Type B pancreatic cell (in vitro differentiated cells): ENCODE results near the gene TAS2R43. TPM values are rescaled to one million over a fixed set of nuclear protein-coding genes. Genes with fewer than 3 reads are reported as not detected.
"Not testable (repeated sequence)": the region's sequence is repeated elsewhere in the genome, so short reads cannot be mapped to it uniquely, and the experiment has no call there.

Experiments used
- DNase-seq: peaks from one replicate; pipeline ENCODE4 v3.0.0; 2021; ENCODE audit warnings: mixed read lengths; ENCODE audit not compliant: unreplicated experiment; ENCODE audit errors: extremely low spot score
- H3K27ac Mint-ChIP-seq: 2 replicates; pipeline ENCODE4 v1.8.0; 2021; ENCODE audit warnings: mild to moderate bottlenecking, mixed read lengths
- H3K27me3 Mint-ChIP-seq: 2 replicates; pipeline ENCODE4 v1.8.0; 2021; ENCODE audit warnings: mixed read lengths
- H3K36me3 Mint-ChIP-seq: 2 replicates; pipeline ENCODE4 v1.8.0; 2021; ENCODE audit warnings: mixed read lengths
- H3K4me1 Mint-ChIP-seq: one replicate; pipeline ENCODE4 v1.8.0; 2021; ENCODE audit warnings: mixed read lengths; ENCODE audit not compliant: unreplicated experiment
- H3K4me3 Mint-ChIP-seq: 2 replicates; pipeline ENCODE4 v1.8.0; 2021; ENCODE audit warnings: mild to moderate bottlenecking, mixed read lengths
- H3K9me3 Mint-ChIP-seq: 2 replicates; pipeline ENCODE4 v1.8.0; 2021; ENCODE audit warnings: mixed read lengths
- total RNA-seq: library from RNA; stranded (reverse); gene quantifications from 2 replicates; pipeline ENCODE4 v1.2.1, GENCODE V29; 2021; ENCODE audit warnings: low replicate concordance
- TF ChIP-seq, protein P1 (sequence below): fragments of 200-600 bp; sonication (generic); conservative IDR thresholded peaks from 2 replicates; pipeline ENCODE4 v1.5.0; 2021; ENCODE audit warnings: antibody characterized with exemption, mild to moderate bottlenecking

The TAS2R43 gene
- total RNA-seq, 1 donor from 2014 or later, result 1.0 TPM

DNA sequence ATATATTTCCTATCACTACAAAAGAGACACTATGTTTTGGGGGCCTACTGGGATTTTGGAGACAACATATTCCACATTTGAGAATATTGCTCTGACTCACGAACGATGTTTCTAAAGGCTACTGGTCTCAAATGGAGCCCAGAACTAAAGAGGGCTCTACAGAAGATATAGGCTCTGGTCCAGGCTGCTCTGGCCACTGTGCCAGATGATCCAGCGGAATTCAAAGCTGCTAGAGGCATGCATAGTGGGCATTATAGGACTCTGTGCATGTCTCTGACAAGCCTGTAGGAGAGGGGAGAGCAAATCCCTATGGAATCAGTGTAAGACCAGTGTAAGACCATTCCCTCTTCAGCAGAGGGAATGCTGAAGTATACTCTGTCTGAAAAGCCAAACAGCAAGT is 38.3 kb upstream of the TAS2R43 start:
- DNase-seq, result no peak
- Mint-ChIP-seq H3K9me3 (peaks cover 5% of the 10 kb centered on the region), H3K36me3 (peaks cover 39% of the 10 kb centered on the region), H3K27me3 (no peaks in the 10 kb centered on the region), H3K4me3 (no peak overlapping the region), H3K27ac (no peak overlapping the region), H3K4me1 (no peaks in the 10 kb centered on the region)
- TF ChIP-seq, protein P1, sequence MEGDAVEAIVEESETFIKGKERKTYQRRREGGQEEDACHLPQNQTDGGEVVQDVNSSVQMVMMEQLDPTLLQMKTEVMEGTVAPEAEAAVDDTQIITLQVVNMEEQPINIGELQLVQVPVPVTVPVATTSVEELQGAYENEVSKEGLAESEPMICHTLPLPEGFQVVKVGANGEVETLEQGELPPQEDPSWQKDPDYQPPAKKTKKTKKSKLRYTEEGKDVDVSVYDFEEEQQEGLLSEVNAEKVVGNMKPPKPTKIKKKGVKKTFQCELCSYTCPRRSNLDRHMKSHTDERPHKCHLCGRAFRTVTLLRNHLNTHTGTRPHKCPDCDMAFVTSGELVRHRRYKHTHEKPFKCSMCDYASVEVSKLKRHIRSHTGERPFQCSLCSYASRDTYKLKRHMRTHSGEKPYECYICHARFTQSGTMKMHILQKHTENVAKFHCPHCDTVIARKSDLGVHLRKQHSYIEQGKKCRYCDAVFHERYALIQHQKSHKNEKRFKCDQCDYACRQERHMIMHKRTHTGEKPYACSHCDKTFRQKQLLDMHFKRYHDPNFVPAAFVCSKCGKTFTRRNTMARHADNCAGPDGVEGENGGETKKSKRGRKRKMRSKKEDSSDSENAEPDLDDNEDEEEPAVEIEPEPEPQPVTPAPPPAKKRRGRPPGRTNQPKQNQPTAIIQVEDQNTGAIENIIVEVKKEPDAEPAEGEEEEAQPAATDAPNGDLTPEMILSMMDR, result no peak

DNA sequence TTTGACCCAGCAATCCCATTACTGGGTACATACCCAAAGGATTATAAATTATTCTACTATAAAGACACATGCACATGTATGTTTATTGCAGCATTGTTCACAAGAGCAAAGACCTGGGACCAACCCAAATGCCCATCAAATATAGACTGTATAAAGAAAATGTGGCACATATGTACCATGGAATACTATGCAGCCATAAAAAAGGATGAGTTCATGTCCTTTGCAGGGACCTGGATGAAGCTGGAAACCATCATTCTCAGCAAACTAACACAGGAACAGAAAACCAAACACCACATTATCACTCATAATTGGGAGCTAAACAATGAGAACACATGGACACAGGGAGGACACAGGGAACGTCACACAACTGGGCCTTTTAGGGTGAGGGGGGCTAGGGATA is 22.0 kb upstream of the TAS2R43 start:
- peaks cover 94% of the 10 kb centered on the region for H3K36me3 Mint-ChIP-seq
- not testable (repeated sequence) for H3K27me3 Mint-ChIP-seq, H3K9me3 Mint-ChIP-seq, H3K27ac Mint-ChIP-seq, H3K4me1 Mint-ChIP-seq, DNase-seq, H3K4me3 Mint-ChIP-seq

DNA sequence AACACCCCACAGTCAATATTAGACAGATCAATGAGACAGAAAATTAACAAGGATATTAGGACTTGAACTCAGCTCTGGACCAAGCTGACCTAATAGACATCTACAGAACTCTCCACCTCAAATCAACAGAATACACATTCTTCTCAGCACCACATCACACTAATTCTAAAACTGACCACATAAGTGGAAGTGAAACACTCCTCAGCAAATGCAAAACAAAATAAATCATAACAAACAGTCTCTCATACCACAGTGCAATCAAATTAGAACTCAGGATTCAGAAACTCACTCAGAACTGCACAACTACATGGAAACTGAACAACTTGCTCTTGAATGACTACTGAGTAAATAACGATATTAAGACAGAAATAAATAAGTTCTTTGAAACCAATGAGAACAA is 19.1 kb upstream of the TAS2R43 start:
- not testable (repeated sequence) for H3K4me1 Mint-ChIP-seq, H3K27me3 Mint-ChIP-seq, H3K4me3 Mint-ChIP-seq, DNase-seq, H3K9me3 Mint-ChIP-seq, H3K27ac Mint-ChIP-seq
- H3K36me3 Mint-ChIP-seq, result peaks cover 86% of the 10 kb centered on the region

DNA sequence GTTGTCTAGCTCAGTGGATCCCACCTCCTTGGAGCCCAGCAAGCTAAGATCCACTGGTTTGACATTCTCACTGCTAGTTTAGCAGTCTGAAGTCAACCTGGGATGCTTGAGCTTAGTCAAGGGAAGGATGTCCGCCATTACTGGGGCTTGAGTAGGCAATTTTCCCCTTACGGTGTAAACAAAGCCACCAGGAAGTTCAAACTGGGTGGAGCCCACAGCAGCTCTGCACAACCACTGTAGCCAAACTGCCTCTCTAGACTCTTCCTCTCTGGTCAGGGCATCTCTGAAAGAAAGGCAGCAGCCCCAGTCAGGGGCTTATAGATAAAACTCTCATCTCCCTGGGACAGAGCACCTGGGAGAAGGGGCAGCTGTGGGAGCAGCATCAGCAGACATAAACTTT is 16.7 kb upstream of the TAS2R43 start:
- Mint-ChIP-seq H3K4me1 (no peaks in the 10 kb centered on the region), H3K27me3 (no peaks in the 10 kb centered on the region), H3K36me3 (peaks cover 74% of the 10 kb centered on the region), H3K4me3 (no peak overlapping the region), H3K9me3 (peaks cover 5% of the 10 kb centered on the region), H3K27ac (no peak overlapping the region)
- TF ChIP-seq, protein P1, result no peak
- DNase-seq, result no peak

DNA sequence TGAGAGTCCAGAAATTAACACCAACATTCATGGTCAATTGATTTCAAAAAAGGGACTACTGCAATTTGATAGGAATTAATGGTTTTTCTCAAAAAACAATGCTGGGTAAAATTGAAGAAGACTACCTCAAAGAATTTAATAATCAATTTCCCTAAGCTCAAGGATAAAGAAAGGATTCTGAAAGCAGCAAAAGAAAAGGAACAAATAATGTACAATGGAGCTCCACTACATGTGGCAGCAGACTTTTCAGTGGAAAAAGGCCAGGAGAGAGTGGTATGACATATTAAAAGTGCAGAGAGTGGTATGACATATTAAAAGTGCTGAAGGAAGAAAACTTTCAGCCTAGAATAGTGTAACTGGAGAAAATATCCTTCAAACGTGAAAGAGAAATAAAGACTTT is 15.6 kb upstream of the TAS2R43 start:
- no peak for DNase-seq
- Mint-ChIP-seq H3K27ac (no peak overlapping the region), H3K36me3 (peaks cover 71% of the 10 kb centered on the region), H3K4me1 (no peaks in the 10 kb centered on the region), H3K27me3 (no peaks in the 10 kb centered on the region), H3K4me3 (no peak overlapping the region), H3K9me3 (peaks cover 5% of the 10 kb centered on the region)
- TF ChIP-seq, protein P1, result no peak

DNA sequence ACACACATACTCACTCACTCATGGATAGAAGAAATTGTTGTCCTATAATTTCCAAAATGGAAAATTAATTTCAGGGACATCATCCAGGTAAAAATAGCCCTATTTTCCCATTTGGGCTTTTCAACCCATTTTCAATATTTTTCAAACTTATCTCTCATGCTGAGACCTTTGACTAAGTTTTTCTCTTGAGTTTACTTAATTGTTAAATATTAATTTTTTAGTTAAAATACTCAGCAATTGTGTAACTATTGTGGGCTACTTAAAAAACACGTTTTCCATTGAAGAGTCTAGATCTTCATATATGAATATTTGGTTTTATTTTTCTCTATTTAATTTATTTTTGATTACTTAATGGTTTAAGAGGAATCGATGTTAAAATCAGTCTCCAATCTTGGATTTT is 14.2 kb upstream of the TAS2R43 start:
- TF ChIP-seq, protein P1, result no peak
- no peak overlapping the region for H3K4me3 Mint-ChIP-seq
- H3K36me3 Mint-ChIP-seq, result peaks cover 69% of the 10 kb centered on the region
- H3K27ac Mint-ChIP-seq, result no peak overlapping the region
- H3K9me3 Mint-ChIP-seq, result peaks cover 5% of the 10 kb centered on the region
- no peak for DNase-seq
- no peaks in the 10 kb centered on the region for H3K4me1 Mint-ChIP-seq
- no peaks in the 10 kb centered on the region for H3K27me3 Mint-ChIP-seq

DNA sequence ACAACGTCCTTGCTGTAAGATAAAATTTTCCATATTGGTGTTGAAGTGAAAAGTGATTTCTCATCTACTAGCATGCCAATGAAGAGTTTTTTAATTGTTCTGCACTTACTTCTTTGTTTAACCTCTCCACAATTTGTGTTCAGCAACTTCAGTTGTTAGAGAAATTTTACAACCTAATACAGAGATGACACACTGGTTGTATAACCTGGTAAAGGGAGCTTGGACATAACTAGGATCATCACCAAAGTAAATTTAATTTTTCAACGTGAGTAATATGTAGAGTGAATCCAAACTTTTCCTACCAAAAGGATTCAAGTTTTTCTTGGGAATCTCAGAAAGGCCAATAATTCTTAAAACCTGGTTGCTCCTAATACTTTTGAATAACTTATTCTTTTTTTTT is 13.4 kb upstream of the TAS2R43 start:
- TF ChIP-seq, protein P1, result no peak
- Mint-ChIP-seq H3K27me3 (no peaks in the 10 kb centered on the region), H3K4me1 (no peaks in the 10 kb centered on the region), H3K4me3 (no peak overlapping the region), H3K36me3 (peaks cover 64% of the 10 kb centered on the region), H3K9me3 (peaks cover 5% of the 10 kb centered on the region), H3K27ac (no peak overlapping the region)
- DNase-seq, result no peak

DNA sequence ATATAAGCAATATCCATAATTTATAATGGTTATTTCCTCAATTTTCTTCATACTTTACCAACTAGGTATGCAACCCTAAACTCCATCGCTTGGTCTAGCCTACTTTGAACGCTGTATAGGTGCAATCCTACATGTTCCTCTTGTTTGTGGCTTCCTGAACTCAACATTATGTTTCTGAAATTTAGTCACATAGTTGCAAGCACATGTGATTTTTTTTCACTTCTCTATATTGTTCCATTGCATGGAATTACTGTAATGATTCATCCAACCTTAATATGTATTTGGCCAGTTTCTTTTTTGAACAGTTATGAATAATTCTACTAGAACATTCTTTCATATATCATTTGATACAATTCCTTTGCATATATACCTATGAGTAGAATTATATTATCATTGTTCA is 2.8 kb upstream of the TAS2R43 start:
- H3K27me3 Mint-ChIP-seq, H3K9me3 Mint-ChIP-seq, H3K27ac Mint-ChIP-seq, H3K4me3 Mint-ChIP-seq, DNase-seq, H3K4me1 Mint-ChIP-seq: not testable (repeated sequence)
- H3K36me3 Mint-ChIP-seq, result peaks cover 28% of the 10 kb centered on the region
